HFFc6 (cell line): ENCODE data around the gene TMCO6. TPM values are rescaled to one million over a fixed set of nuclear protein-coding genes. Genes with fewer than 3 reads are reported as not detected.
A peak's percentile ranks its signal among the peaks of the same experiment; 100 is the strongest.
"Not testable (repeated sequence)": the region's sequence is repeated elsewhere in the genome, so short reads cannot be mapped to it uniquely, and the experiment has no call there.

Source experiments
- DNase-seq: peaks from one replicate; pipeline ENCODE4 v3.0.0-alpha.2; 2018
- H3K27ac Mint-ChIP-seq: 2 replicates; pipeline ENCODE4 v1.8.0; 2020; ENCODE audit warnings: mild to moderate bottlenecking, mixed read lengths
- H3K27me3 Mint-ChIP-seq: 2 replicates; pipeline ENCODE4 v1.8.0; 2021; ENCODE audit warnings: mild to moderate bottlenecking, moderate library complexity, mixed read lengths; ENCODE audit not compliant: insufficient read depth
- H3K36me3 Mint-ChIP-seq: 2 replicates; pipeline ENCODE4 v1.8.0; 2021; ENCODE audit warnings: low read depth, mixed read lengths
- H3K4me1 Mint-ChIP-seq: 2 replicates; pipeline ENCODE4 v1.8.0; 2020; ENCODE audit warnings: low read depth, mixed read lengths
- H3K4me3 Mint-ChIP-seq: 2 replicates; pipeline ENCODE4 v1.8.0; 2020; ENCODE audit warnings: mild to moderate bottlenecking, moderate library complexity, mixed read lengths
- H3K9me3 Mint-ChIP-seq: 2 replicates; pipeline ENCODE4 v1.8.0; 2020; ENCODE audit warnings: mild to moderate bottlenecking, mixed read lengths
- CTCF ChIP-seq: fragments of 200-600 bp; sonication (generic); IDR thresholded peaks from 2 replicates; pipeline ENCODE4 v1.5.0; 2021; ENCODE audit warnings: antibody characterized with exemption, mild to moderate bottlenecking
- total RNA-seq, 6 experiments: library from RNA; stranded (reverse); fragmentation: NEBNext Ultra II Directional; extraction: Animal tissue kit (Norgen Biotek cat#: 25700); gene quantifications; 2 replicates in 1 of 6; 3 replicates in 5 of 6; pipeline ENCODE4 v1.2.3, GENCODE V29; 2021

TMCO6 gene
- total RNA-seq, 6 experiments from 2014 or later: 3.6 to 7.2 (median 6.1) TPM

- H3K27me3 Mint-ChIP-seq: peaks cover 12% of the 10 kb centered on the region
- peaks cover 2% of the 10 kb centered on the region; the same call in 1 of the 2 replicates for H3K9me3 Mint-ChIP-seq
- H3K27ac Mint-ChIP-seq: no peak overlapping the region
- H3K4me3 Mint-ChIP-seq: no peak overlapping the region
- H3K36me3 Mint-ChIP-seq: peaks cover 1% of the 10 kb centered on the region
- no peak for TF ChIP-seq CTCF
- no peaks in the 10 kb centered on the region for H3K4me1 Mint-ChIP-seq
- DNase-seq: no peak
These were observed 16.9 kb upstream of the TMCO6 start for GRCh38 chr5:140622301-140622700.

- not testable (repeated sequence) for H3K36me3 Mint-ChIP-seq, DNase-seq
- peaks cover 10% of the 10 kb centered on the region for H3K9me3 Mint-ChIP-seq
These were observed 16.2 kb upstream of the TMCO6 start for GRCh38 chr5:140623061-140623460.

GRCh38 chr5:140624886-140625285 is 14.4 kb upstream of the TMCO6 start:
- not testable (repeated sequence) for DNase-seq, H3K4me1 Mint-ChIP-seq, H3K27ac Mint-ChIP-seq, H3K4me3 Mint-ChIP-seq, H3K27me3 Mint-ChIP-seq
- peaks cover 12% of the 10 kb centered on the region for H3K36me3 Mint-ChIP-seq
- peaks cover 14% of the 10 kb centered on the region for H3K9me3 Mint-ChIP-seq

More at GRCh38 chr5:140623061-140623460, 16.2 kb upstream of the TMCO6 start:
- not testable (repeated sequence) for H3K27ac Mint-ChIP-seq, H3K27me3 Mint-ChIP-seq, H3K4me1 Mint-ChIP-seq, H3K4me3 Mint-ChIP-seq

GRCh38 chr5:140627972-140628371 is 11.3 kb upstream of the TMCO6 start:
- H3K9me3 Mint-ChIP-seq: peaks cover 14% of the 10 kb centered on the region
- H3K4me3 Mint-ChIP-seq: no peak overlapping the region
- H3K36me3 Mint-ChIP-seq: peaks cover 12% of the 10 kb centered on the region
- H3K4me1 Mint-ChIP-seq: peaks cover 16% of the 10 kb centered on the region
- H3K27me3 Mint-ChIP-seq: no peaks in the 10 kb centered on the region; the same call in none of the 2 replicates
- no peak for TF ChIP-seq CTCF
- no peak for DNase-seq
- no peak overlapping the region for H3K27ac Mint-ChIP-seq

GRCh38 chr5:140628711-140629110 is 10.5 kb upstream of the TMCO6 start:
- no peak overlapping the region for H3K27ac Mint-ChIP-seq
- peaks cover 12% of the 10 kb centered on the region for H3K36me3 Mint-ChIP-seq
- H3K9me3 Mint-ChIP-seq: peaks cover 14% of the 10 kb centered on the region
- DNase-seq: peak; percentile 11
- no peaks in the 10 kb centered on the region; the same call in none of the 2 replicates for H3K27me3 Mint-ChIP-seq
- H3K4me3 Mint-ChIP-seq: no peak overlapping the region
- TF ChIP-seq CTCF: no peak
- H3K4me1 Mint-ChIP-seq: peaks cover 23% of the 10 kb centered on the region

GRCh38 chr5:140630292-140631035 is 8.8 kb upstream of the TMCO6 start:
- Mint-ChIP-seq H3K36me3 (peaks cover 12% of the 10 kb centered on the region), H3K27ac (no peak overlapping the region), H3K4me3 (no peak overlapping the region), H3K9me3 (peaks cover 14% of the 10 kb centered on the region), H3K27me3 (no peaks in the 10 kb centered on the region; the same call in none of the 2 replicates), H3K4me1 (peaks cover 24% of the 10 kb centered on the region)
- DNase-seq: peak; percentile 55
- TF ChIP-seq CTCF: no peak
